GM18526 (cell line): ENCODE data around the gene WFDC5.

ENCODE experiments used
- POLR2A ChIP-seq: IDR thresholded peaks from 3 replicates; pipeline ENCODE4 v1.6.1; 2011; ENCODE audit not compliant: insufficient read length; ENCODE audit errors: extremely low read depth

WFDC5 gene

DNA sequence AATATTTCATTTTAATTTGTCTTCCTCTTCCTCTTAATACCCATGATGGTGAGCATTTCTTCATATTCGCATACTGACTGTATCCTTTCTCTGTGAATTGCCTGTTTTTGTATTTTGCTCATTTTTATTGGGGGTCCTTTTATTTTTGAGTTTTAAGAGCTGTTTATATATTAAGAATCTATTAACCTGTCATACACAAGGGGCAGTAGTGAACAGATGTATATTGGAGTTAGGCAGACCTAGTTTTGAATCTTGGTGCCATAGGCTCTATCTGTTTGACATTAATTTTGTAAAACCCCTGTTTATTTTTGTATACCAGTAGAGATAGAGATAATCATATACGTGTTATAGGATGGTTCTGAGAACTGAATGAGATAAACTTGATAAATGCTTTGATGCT is 3.1 kb upstream of the WFDC5 start:
- no peak for TF ChIP-seq POLR2A

DNA sequence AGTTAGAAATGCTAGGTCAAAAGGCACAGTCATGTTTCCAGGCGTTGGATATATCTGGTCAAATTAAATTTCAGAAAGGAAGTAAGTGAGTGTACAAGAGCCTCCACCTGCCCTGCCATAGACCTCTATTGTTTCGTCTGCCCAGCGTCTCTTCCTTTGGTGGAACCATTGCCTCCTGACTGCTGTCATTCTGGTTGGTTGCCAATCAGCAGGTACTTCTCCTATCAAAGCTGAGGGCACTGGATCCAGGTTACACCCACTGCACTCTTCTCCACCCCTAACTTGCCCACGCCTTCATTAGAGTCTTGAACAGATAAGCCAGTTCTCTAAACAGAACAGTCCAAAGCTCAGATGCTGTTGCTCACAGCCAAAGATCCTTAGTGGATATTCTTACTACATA is 2.6 kb upstream of the WFDC5 start:
- no peak for TF ChIP-seq POLR2A

DNA sequence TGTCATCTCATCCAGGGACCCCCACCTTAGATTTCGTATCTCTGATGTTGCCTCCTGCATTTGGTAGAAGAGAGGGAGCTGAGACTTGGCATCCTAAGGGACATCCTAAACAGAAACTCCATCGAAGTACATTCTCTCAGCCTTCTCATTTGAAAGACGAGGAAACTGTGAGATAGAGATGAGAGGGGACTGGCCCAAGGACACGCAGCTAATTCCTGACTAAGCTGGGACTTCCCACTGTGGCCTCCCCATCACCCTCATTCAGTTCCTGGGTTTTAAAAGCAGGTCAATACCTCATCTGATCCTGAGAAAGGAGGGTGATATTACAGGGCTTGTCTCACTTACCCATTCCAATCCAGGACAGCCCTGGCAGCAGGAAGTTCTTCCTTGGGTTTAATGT is 855 bp upstream of the WFDC5 start:
- no peak for TF ChIP-seq POLR2A

DNA sequence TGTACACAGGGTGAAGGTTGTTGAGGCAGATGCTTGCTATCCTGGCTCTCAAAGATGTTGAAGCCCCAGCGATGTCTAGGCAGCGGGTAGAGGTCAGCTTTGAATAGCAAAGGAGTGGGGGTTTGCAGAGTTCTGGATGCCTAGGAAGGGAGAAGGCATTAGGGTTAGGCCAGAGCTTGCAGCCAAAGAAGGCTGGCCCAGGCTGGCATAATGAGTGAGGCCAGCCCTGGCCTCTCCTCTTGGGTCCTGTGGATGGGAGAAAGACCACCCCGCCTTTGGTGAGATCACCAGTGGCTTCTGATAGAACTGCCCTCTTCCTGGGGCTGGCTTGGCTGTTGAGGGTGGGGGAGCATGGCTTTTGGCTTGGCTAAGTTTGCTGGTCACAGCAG is 406 bp upstream of the WFDC5 start:
- TF ChIP-seq POLR2A = no peak

DNA sequence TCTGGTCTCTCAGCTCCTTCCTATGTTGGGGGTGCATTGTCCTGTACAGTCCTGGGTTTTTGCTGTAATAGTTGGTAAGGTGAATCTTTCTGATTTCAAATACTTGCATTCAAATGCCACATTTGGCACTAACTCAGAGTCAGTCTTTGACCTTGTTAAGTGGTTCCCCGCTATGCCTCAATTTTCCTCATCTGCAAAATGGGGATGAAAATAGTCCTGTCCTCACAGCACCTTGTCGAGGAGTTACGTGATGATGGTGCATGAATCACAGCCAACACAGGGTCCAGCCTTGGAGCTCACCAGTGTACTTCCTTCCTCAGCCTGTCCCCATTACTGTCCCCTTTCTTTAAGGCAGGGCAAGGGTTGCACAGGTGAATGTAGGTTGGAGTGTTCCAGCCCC is 1.1 kb downstream of the WFDC5 start:
- no peak for TF ChIP-seq POLR2A

DNA sequence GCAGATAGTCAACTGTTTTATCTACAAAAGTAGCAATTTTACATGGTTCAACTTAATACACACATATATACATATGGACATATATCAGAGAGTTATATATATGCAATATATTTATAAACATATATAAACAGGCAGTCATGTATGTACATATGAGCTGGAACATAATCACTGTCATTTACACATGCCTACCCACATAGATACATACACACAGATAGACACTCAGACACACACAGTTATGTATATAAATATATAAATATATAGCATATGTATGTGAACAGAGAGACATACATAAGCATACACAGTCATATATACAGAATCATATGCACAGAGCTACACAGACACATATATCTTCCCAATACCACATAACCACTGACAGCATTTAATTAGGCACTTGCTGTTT is 2.2 kb downstream of the WFDC5 start:
- no peak for TF ChIP-seq POLR2A

DNA sequence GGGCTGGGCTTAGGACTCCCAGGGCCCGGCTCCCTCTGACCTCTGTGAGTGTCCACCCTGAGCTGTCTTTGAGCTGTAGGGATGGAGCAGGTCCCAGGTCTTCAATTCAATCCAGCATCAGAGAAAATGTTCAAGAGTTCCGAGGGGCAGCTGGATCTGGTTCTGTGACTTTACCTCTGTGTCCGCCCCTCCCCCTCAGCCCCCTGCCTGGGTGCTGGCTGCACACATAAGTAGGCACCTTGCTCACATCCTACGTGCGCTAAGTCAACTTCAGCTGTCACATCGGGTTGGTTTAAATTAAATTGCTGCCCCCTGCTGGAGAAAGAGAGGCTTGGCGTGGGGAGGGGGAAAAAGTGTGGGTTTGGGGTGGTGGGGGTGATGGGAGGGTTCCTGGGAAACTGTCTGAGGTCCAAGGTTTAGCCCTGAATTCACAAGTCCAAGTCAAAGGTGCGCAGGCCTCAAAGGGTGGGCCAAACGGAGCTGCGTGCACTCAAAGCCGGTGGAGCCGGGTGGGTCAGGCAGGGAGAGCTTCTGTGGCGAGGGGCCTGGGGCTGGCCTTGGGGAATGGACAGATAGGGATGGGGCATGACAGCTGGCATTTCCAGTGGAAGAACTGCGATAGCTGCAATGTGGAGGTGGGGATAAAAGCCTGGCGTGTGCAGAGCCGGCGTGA is 3.0 kb downstream of the WFDC5 start:
- TF ChIP-seq POLR2A = no peak

DNA sequence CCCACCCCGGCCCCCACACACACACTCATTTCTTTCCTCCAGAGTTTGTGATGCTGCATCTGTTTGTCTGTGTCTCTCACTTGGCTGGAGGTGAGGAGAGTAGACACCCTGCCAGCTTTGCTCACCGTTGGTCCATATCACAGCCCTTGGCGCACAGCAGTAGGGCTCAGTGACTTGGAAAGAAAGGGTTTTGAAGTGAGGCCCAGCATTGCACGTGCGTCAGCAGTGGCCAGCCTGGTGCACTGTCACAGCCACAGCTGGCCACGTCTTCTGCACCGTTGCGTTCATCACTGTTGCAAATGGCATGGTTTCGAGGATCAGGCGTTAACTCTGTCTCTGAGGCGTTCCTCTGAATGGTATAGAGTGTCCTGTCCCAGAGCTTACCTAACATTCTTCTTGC is 3.7 kb downstream of the WFDC5 start:
- TF ChIP-seq POLR2A = no peak

DNA sequence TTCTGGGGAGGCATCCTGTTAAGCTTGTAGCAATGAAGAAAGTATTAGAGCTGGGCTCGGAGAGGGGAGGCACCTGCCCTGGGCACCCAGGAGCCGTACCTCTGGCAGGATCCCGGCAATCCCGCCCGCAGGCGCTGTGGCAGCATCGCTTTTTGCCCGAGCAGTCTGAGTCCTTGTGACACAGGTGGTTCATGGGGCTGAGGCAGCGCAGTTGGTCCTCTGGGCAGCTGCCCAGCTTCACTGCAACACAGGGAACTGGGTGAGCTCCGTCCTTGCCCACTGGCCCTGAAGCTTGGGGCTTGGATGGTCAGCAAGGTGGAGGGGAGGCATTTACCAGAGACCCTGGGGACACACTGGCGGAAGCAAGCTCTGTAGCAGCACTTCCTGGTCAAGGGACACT is 4.7 kb downstream of the WFDC5 start:
- no peak for TF ChIP-seq POLR2A

DNA sequence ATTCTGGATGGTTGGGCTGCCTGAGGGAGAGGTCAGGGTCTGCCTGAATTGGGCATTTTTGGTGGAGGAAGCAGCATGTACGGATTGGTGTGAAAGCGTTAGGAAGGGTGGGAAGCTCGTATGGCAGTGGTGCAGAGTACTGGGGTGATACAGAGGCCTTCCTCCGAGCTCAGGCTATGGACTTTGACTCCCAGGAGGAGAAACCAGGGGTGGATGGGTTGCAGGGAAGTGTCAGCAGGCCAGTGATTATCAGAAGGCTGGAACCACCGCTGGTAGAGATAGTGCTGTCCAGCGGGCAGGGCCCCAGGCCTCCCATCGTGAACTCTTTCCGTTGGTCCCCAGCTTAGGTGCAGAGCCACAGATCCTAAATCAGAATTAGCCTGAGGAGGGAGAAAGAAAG is 5.3 kb downstream of the WFDC5 start:
- no peak for TF ChIP-seq POLR2A

DNA sequence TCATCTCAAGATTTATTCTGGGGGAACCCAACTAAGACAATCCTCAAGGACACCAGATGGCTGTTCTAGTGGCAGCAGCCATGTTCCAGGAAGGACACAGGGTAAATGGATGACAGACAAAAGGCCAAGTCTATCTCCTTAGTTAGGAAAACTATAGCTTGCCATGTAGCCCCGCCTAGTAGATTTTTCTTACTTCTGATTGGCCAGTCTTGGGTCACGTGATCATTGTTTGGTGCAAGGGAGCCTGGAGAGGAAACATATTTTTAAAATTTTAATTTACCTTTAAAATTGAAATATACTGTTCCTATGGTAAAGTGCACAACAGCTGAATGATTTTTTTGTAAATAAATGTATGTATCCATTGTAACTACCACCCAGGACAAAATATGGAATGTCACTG is 9.7 kb downstream of the WFDC5 start:
- TF ChIP-seq POLR2A = no peak

DNA sequence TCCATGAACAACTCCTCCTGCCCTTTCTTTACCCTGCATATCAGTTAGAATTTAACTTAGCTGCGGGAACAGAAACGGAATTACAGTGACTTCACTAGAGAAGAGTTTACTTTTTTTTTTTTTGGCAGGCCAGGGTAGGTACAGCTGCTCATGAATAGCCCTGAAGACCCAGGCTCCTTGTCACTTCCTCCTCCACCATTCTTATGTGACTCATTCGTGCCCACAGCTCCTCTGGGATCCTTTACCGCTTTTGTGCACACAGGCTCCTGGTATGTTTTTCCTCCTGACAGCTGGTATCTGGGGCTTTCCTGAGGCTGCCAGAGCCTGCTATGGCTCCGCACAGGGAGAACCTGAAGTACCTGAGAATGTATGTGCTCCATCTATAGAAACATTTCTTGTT is 10.2 kb downstream of the WFDC5 start:
- no peak for TF ChIP-seq POLR2A

DNA sequence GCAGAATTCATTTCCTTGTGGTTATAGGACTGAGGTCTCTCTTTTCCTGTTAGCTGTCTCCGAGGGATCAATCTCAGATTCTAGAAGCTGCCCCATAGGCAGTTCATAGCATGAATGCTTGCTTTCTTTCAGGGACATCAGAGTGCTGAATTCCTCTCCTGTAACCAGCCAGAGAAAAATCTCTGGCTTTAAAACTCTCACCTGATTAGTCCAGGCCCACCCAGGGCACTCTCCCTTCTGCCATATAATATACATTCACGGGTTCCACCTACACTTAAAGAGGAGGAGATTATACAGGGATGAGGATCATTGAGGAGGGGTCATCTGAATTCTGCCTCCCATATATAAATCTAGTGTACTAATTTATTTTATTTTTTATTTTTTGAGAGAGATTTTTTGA is 11.9 kb downstream of the WFDC5 start:
- no peak for TF ChIP-seq POLR2A

DNA sequence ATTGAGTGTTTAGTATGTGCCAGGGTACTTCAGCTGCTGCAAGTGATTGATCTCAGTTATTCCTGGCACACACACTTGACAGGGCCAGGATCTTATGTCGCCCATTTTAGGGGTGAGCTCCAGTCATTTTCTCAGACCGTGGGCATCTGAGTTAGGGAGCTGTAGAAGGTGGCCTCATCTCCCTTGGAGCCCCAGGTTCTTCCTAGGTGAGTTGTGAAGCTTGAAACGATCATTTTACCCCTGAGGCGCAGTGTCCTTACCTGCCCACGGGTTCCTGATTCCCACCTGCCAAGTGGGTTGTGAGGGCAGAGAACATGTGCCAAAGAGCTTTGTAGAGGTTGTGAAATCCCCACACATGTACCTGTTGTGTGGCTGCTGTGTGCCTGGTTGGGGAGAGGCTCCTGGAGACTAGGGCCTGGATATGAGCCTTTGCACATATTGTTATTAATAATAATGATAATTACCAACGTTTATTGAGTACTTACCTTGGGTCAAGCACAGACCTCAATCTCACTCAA is 13.6 kb downstream of the WFDC5 start:
- TF ChIP-seq POLR2A = no peak

DNA sequence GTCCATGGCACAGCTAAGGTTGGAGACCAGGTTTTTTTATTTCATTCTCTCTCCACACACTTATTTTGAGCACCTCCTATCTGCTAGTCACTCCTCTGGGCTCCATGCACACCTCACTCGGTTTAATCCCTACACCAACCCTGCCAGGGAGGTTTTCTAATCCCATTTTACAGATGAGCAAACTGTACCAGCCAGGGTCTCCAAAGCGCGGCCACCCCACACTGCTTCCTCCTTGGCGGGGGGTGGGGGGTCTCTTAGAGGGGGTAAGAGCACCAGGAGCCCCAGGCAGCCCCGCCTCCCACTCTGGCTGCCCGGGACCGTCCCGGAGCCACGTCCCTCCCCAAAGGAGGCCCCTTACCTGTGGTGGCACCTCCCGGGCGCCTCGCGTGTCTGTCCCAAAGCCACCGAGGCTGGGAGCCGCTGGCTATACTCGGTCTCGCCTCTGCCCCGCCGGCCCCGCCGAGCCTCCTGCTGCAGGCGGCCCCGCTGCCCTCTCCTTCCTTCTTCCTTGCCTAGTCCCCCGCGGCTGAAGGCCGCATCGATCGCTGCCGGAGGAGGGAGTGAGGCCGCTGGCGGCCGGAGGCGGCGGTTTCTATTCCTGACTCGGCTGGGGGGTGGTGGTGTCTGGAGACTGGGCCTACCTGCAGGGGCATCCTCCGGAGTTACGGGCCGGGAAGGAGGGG is 14.3 kb downstream of the WFDC5 start, which contains the start of gene KCNS1:
TSS of gene KCNS1 (minus strand) at position 565 of the 683 bp plus-strand sequence. CDS start 1,891 bp downstream, outside the sequence.
- no peak for TF ChIP-seq POLR2A

DNA sequence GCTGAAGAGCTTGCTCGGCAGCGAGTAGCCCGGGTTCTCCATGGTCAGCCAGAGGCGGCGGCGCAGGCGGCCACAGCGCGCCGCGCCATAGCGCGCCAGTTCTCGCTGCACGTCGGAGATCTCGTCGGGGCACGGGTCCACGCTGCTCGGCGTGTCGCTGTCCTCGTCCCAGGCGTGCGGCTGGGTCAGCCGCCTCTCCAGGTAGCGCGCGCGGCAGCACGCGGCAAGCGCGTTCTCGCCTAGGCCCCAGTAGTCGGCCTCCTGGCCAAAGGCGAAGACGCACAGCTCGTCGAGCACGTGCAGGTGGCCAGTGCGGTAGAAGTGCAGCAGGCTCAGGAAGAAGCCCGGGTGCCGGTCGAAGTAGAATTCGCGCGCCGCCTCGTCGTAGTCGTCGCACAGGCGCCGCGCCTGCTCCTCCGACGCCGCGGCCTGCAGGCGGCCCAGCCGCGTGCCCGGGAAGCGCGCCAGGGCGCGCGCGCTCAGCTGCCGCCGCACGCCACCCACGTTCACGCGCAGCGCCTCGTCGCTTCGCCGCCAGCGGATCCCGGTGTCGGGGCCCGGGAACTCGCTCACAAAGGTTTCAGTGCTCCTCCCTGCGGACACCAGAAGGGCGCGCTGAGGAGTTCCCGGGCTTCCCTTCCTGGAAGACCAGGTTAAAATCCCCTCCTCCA is 16.7 kb downstream of the WFDC5 start:
- no peak for TF ChIP-seq POLR2A

DNA sequence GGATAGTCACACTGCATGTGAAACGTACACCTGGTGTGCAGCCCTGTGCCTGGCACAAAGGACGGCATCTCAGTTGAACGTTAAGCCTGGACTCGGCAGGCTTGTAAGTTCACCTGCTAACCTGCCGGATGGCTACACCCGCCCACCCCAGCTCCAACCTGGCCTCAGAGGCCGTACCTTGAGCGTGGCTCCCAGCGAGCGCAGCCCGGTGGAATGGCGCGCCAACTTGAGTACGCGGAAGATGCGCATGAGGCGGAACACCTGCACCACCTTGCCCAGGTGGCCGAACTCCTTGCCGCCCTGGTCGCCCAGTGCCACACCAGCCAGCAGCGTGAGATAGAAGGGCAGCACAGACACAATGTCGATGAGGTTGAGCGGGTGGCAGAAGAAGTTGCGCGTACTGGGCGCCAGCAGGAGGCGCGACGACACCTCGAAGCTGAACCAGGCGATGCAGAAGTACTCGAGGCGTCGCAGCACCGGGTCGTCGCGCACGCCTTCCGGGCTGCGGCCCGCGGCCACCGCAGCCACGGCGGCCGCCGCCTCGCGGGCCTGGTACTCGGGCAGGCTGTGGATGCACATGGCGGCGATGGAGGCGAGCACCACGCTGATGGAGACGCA is 17.4 kb downstream of the WFDC5 start:
- no peak for TF ChIP-seq POLR2A
